Memory B cell (primary cell): Measurements from ENCODE around the gene FAM204A.

Experiments used
- ATAC-seq: fragments of 150-1000 bp; cut with Tn5 transposase; 2 replicates; pipeline ENCODE4 v1.10.0; 2021; ENCODE audit warnings: low read depth, mild to moderate bottlenecking, moderate library complexity
- DNase-seq, 2 donors: peaks; one replicate each; pipeline ENCODE4 v3.0.0; 2022; ENCODE audit warnings: low spot score in 2 of 2
- H3K27ac Mint-ChIP-seq: one replicate; pipeline ENCODE4 v1.8.0; 2022; ENCODE audit warnings: mild to moderate bottlenecking, moderate library complexity, mixed read lengths
- H3K27me3 Mint-ChIP-seq: one replicate; pipeline ENCODE4 v1.8.0; 2022; ENCODE audit warnings: mixed read lengths
- H3K36me3 Mint-ChIP-seq: one replicate; pipeline ENCODE4 v1.8.0; 2022; ENCODE audit warnings: mild to moderate bottlenecking, mixed read lengths
- H3K4me1 Mint-ChIP-seq: one replicate; pipeline ENCODE4 v1.8.0; 2022; ENCODE audit warnings: mixed read lengths
- H3K4me3 Mint-ChIP-seq: one replicate; pipeline ENCODE4 v1.8.0; 2022; ENCODE audit warnings: mild to moderate bottlenecking, moderate library complexity, mixed read lengths
- H3K9me3 Mint-ChIP-seq: one replicate; pipeline ENCODE4 v1.8.0; 2022; ENCODE audit warnings: mixed read lengths

Gene FAM204A

GRCh38 chr10:118311505-118311904 is 30.6 kb downstream of the FAM204A start:
- H3K4me1 Mint-ChIP-seq = no peaks in the 10 kb centered on the region
- peaks cover 18% of the 10 kb centered on the region for H3K36me3 Mint-ChIP-seq
- H3K27me3 Mint-ChIP-seq = no peaks in the 10 kb centered on the region
- DNase-seq (no peak), ATAC-seq (no peak)
- no peak overlapping the region for H3K27ac Mint-ChIP-seq
- no peak overlapping the region for H3K4me3 Mint-ChIP-seq
- H3K9me3 Mint-ChIP-seq = no peaks in the 10 kb centered on the region

- ATAC-seq = no peak
- Mint-ChIP-seq H3K36me3 (peaks cover 20% of the 10 kb centered on the region), H3K27ac (peak overlapping the region; percentile 31), H3K4me1 (no peaks in the 10 kb centered on the region), H3K27me3 (no peaks in the 10 kb centered on the region), H3K9me3 (no peaks in the 10 kb centered on the region), H3K4me3 (no peak overlapping the region)
- no peak for DNase-seq
These were observed 31.3 kb downstream of the FAM204A start for GRCh38 chr10:118310822-118311221.

- H3K36me3 Mint-ChIP-seq = peaks cover 24% of the 10 kb centered on the region
- H3K27me3 Mint-ChIP-seq = no peaks in the 10 kb centered on the region
These were observed 32.2 kb downstream of the FAM204A start for GRCh38 chr10:118309911-118310310.

GRCh38 chr10:118308664-118309063 is 33.5 kb downstream of the FAM204A start:
- H3K4me1 Mint-ChIP-seq = no peaks in the 10 kb centered on the region
- H3K36me3 Mint-ChIP-seq = peaks cover 28% of the 10 kb centered on the region
- no peaks in the 10 kb centered on the region for H3K27me3 Mint-ChIP-seq
- DNase-seq (no peak), ATAC-seq (no peak)
- no peak overlapping the region for H3K27ac Mint-ChIP-seq
- no peak overlapping the region for H3K4me3 Mint-ChIP-seq
- no peaks in the 10 kb centered on the region for H3K9me3 Mint-ChIP-seq

More at GRCh38 chr10:118309911-118310310, 32.2 kb downstream of the FAM204A start:
- Mint-ChIP-seq H3K9me3 (no peaks in the 10 kb centered on the region), H3K4me1 (no peaks in the 10 kb centered on the region), H3K4me3 (no peak overlapping the region), H3K27ac (no peak overlapping the region)
- DNase-seq (no peak), ATAC-seq (no peak)

- no peak overlapping the region for H3K4me3 Mint-ChIP-seq
- no peak overlapping the region for H3K27ac Mint-ChIP-seq
- DNase-seq (no peak), ATAC-seq (no peak)
- H3K4me1 Mint-ChIP-seq = no peaks in the 10 kb centered on the region
- no peaks in the 10 kb centered on the region for H3K27me3 Mint-ChIP-seq
- no peaks in the 10 kb centered on the region for H3K9me3 Mint-ChIP-seq
- H3K36me3 Mint-ChIP-seq = peaks cover 28% of the 10 kb centered on the region
These were observed 34.3 kb downstream of the FAM204A start for GRCh38 chr10:118307859-118308258.

- no peak for DNase-seq
- Mint-ChIP-seq H3K4me3 (no peak overlapping the region), H3K9me3 (no peaks in the 10 kb centered on the region), H3K27me3 (no peaks in the 10 kb centered on the region), H3K27ac (no peak overlapping the region), H3K4me1 (no peaks in the 10 kb centered on the region), H3K36me3 (peaks cover 26% of the 10 kb centered on the region)
- ATAC-seq = no peak
These were observed 34.9 kb downstream of the FAM204A start for GRCh38 chr10:118307220-118307619.

- no peak for ATAC-seq
- H3K9me3 Mint-ChIP-seq = no peaks in the 10 kb centered on the region
- peaks cover 19% of the 10 kb centered on the region for H3K36me3 Mint-ChIP-seq
- H3K27ac Mint-ChIP-seq = no peak overlapping the region
- H3K4me1 Mint-ChIP-seq = no peaks in the 10 kb centered on the region
- no peaks in the 10 kb centered on the region for H3K27me3 Mint-ChIP-seq
- DNase-seq = no peak
- H3K4me3 Mint-ChIP-seq = no peak overlapping the region
These were observed 36.4 kb downstream of the FAM204A start for GRCh38 chr10:118305730-118306129.

GRCh38 chr10:118304521-118304920 is 37.6 kb downstream of the FAM204A start:
- H3K27me3 Mint-ChIP-seq = no peaks in the 10 kb centered on the region
- no peak for DNase-seq
- no peak overlapping the region for H3K27ac Mint-ChIP-seq
- H3K36me3 Mint-ChIP-seq = peaks cover 16% of the 10 kb centered on the region
- no peak overlapping the region for H3K4me3 Mint-ChIP-seq
- ATAC-seq = no peak
- H3K9me3 Mint-ChIP-seq = no peaks in the 10 kb centered on the region
- no peaks in the 10 kb centered on the region for H3K4me1 Mint-ChIP-seq

GRCh38 chr10:118301211-118301610 is 40.9 kb downstream of the FAM204A start:
- DNase-seq = no peak
- no peaks in the 10 kb centered on the region for H3K27me3 Mint-ChIP-seq
- ATAC-seq = no peak
- no peaks in the 10 kb centered on the region for H3K4me1 Mint-ChIP-seq
- peaks cover 10% of the 10 kb centered on the region for H3K36me3 Mint-ChIP-seq
- no peak overlapping the region for H3K27ac Mint-ChIP-seq
- H3K9me3 Mint-ChIP-seq = peaks cover 2% of the 10 kb centered on the region
- H3K4me3 Mint-ChIP-seq = no peak overlapping the region

- Mint-ChIP-seq H3K4me1 (no peaks in the 10 kb centered on the region), H3K36me3 (peaks cover 5% of the 10 kb centered on the region), H3K27me3 (no peaks in the 10 kb centered on the region), H3K9me3 (peaks cover 2% of the 10 kb centered on the region), H3K27ac (no peak overlapping the region), H3K4me3 (no peak overlapping the region)
- DNase-seq (no peak), ATAC-seq (no peak)
These were observed 41.8 kb downstream of the FAM204A start for GRCh38 chr10:118300320-118300719.

- no peak for ATAC-seq
- Mint-ChIP-seq H3K27me3 (no peaks in the 10 kb centered on the region), H3K4me3 (no peak overlapping the region), H3K9me3 (peaks cover 2% of the 10 kb centered on the region), H3K36me3 (no peaks in the 10 kb centered on the region), H3K4me1 (no peaks in the 10 kb centered on the region), H3K27ac (no peak overlapping the region)
- DNase-seq = no peak
These were observed 43.3 kb downstream of the FAM204A start for GRCh38 chr10:118298787-118299186.

- H3K4me3 Mint-ChIP-seq = no peak overlapping the region
- DNase-seq = no peak
- H3K4me1 Mint-ChIP-seq = no peaks in the 10 kb centered on the region
- H3K36me3 Mint-ChIP-seq = no peaks in the 10 kb centered on the region
- H3K27me3 Mint-ChIP-seq = peaks cover 9% of the 10 kb centered on the region
- no peaks in the 10 kb centered on the region for H3K9me3 Mint-ChIP-seq
- no peak for ATAC-seq
- H3K27ac Mint-ChIP-seq = no peak overlapping the region
These were observed 51.0 kb downstream of the FAM204A start for GRCh38 chr10:118291122-118291521.

- ATAC-seq = no peak
These were observed 51.6 kb downstream of the FAM204A start for GRCh38 chr10:118290471-118290995.

GRCh38 chr10:118287076-118287806 is 54.9 kb downstream of the FAM204A start:
- H3K4me1 Mint-ChIP-seq = no peaks in the 10 kb centered on the region
- H3K27me3 Mint-ChIP-seq = peaks cover 13% of the 10 kb centered on the region
- no peak for ATAC-seq

More at GRCh38 chr10:118290471-118290995, 51.6 kb downstream of the FAM204A start:
- Mint-ChIP-seq H3K27ac (no peak overlapping the region), H3K27me3 (peaks cover 9% of the 10 kb centered on the region), H3K4me1 (no peaks in the 10 kb centered on the region), H3K4me3 (no peak overlapping the region), H3K36me3 (no peaks in the 10 kb centered on the region), H3K9me3 (no peaks in the 10 kb centered on the region)
- DNase-seq = no peak

More at GRCh38 chr10:118287076-118287806, 54.9 kb downstream of the FAM204A start:
- no peak for DNase-seq
- Mint-ChIP-seq H3K9me3 (no peaks in the 10 kb centered on the region), H3K36me3 (no peaks in the 10 kb centered on the region), H3K4me3 (no peak overlapping the region), H3K27ac (no peak overlapping the region)
